Measurements from ENCODE around the gene PRKCH.
A peak's percentile ranks its signal among the peaks of the same experiment; 100 is the strongest.

The PRKCH gene

GRCh38 chr14:61510736-61511557, 189.6 kb downstream of the PRKCH start:
- H3K27ac ChIP-seq (ENCODE audit: low read depth, low read length), result no peak overlapping the region
- H3K36me3 ChIP-seq (ENCODE audit: insufficient read depth, low read length), result no peaks in the 10 kb centered on the region
- no peaks in the 10 kb centered on the region for H3K79me2 ChIP-seq (ENCODE audit: control insufficient read depth, insufficient read depth, low read length, unreplicated experiment)
- H2AFZ ChIP-seq (ENCODE audit: low read length, unreplicated experiment), result no peak overlapping the region
- H3K4me1 ChIP-seq (ENCODE audit: control insufficient read depth, insufficient read depth, low read length, unreplicated experiment), result peaks cover 38% of the 10 kb centered on the region
- no peaks in the 10 kb centered on the region for H3K27me3 ChIP-seq (ENCODE audit: insufficient read depth, low read length)
- no peak overlapping the region for H3K4me3 ChIP-seq (ENCODE audit: low read depth, low read length)

GRCh38 chr14:61511558-61511948, 190.2 kb downstream of the PRKCH start:
- peaks cover 44% of the 10 kb centered on the region for H3K4me1 ChIP-seq (ENCODE audit: control insufficient read depth, insufficient read depth, low read length, unreplicated experiment)
- H3K27me3 ChIP-seq (ENCODE audit: insufficient read depth, low read length), result no peaks in the 10 kb centered on the region
- H3K27ac ChIP-seq (ENCODE audit: low read depth, low read length), result peak overlapping the region; percentile 76
- no peak overlapping the region for H2AFZ ChIP-seq (ENCODE audit: low read length, unreplicated experiment)
- no peak overlapping the region for H3K4me3 ChIP-seq (ENCODE audit: low read depth, low read length)
- no peaks in the 10 kb centered on the region for H3K36me3 ChIP-seq (ENCODE audit: insufficient read depth, low read length)
- no peaks in the 10 kb centered on the region for H3K79me2 ChIP-seq (ENCODE audit: control insufficient read depth, insufficient read depth, low read length, unreplicated experiment)

- peak overlapping the region; percentile 76 for H3K27ac ChIP-seq (ENCODE audit: low read depth, low read length)
- H3K27me3 ChIP-seq (ENCODE audit: insufficient read depth, low read length), result no peaks in the 10 kb centered on the region
- no peaks in the 10 kb centered on the region for H3K36me3 ChIP-seq (ENCODE audit: insufficient read depth, low read length)
- H2AFZ ChIP-seq (ENCODE audit: low read length, unreplicated experiment), result no peak overlapping the region
- H3K79me2 ChIP-seq (ENCODE audit: control insufficient read depth, insufficient read depth, low read length, unreplicated experiment), result no peaks in the 10 kb centered on the region
- H3K4me1 ChIP-seq (ENCODE audit: control insufficient read depth, insufficient read depth, low read length, unreplicated experiment), result peaks cover 51% of the 10 kb centered on the region
- no peak overlapping the region for H3K4me3 ChIP-seq (ENCODE audit: low read depth, low read length)
These were observed 190.9 kb downstream of the PRKCH start for GRCh38 chr14:61512026-61512834.

GRCh38 chr14:61513986-61514830, 192.8 kb downstream of the PRKCH start:
- H3K27me3 ChIP-seq (ENCODE audit: insufficient read depth, low read length), result no peaks in the 10 kb centered on the region
- peak overlapping the region; percentile 21; the same call in 1 of the 2 replicates for H3K27ac ChIP-seq (ENCODE audit: low read depth, low read length)
- peaks cover 65% of the 10 kb centered on the region for H3K4me1 ChIP-seq (ENCODE audit: control insufficient read depth, insufficient read depth, low read length, unreplicated experiment)
- no peak overlapping the region for H3K4me3 ChIP-seq (ENCODE audit: low read depth, low read length)
- H3K36me3 ChIP-seq (ENCODE audit: insufficient read depth, low read length), result no peaks in the 10 kb centered on the region
- H2AFZ ChIP-seq (ENCODE audit: low read length, unreplicated experiment), result no peak overlapping the region
- H3K79me2 ChIP-seq (ENCODE audit: control insufficient read depth, insufficient read depth, low read length, unreplicated experiment), result no peaks in the 10 kb centered on the region

- no peaks in the 10 kb centered on the region for H3K79me2 ChIP-seq (ENCODE audit: control insufficient read depth, insufficient read depth, low read length, unreplicated experiment)
- H3K4me1 ChIP-seq (ENCODE audit: control insufficient read depth, insufficient read depth, low read length, unreplicated experiment), result peaks cover 71% of the 10 kb centered on the region
- H3K27me3 ChIP-seq (ENCODE audit: insufficient read depth, low read length), result no peaks in the 10 kb centered on the region
- H3K36me3 ChIP-seq (ENCODE audit: insufficient read depth, low read length), result no peaks in the 10 kb centered on the region
- H3K27ac ChIP-seq (ENCODE audit: low read depth, low read length), result no peak overlapping the region; the same call in 1 of the 2 replicates
- H3K4me3 ChIP-seq (ENCODE audit: low read depth, low read length), result no peak overlapping the region
- no peak overlapping the region for H2AFZ ChIP-seq (ENCODE audit: low read length, unreplicated experiment)
These were observed 193.5 kb downstream of the PRKCH start for GRCh38 chr14:61514927-61515326.

GRCh38 chr14:61515436-61516117, 194.2 kb downstream of the PRKCH start:
- Histone ChIP-seq H3K27me3 (ENCODE audit: insufficient read depth, low read length) (no peaks in the 10 kb centered on the region), H2AFZ (ENCODE audit: low read length, unreplicated experiment) (no peak overlapping the region), H3K4me3 (ENCODE audit: low read depth, low read length) (no peak overlapping the region), H3K36me3 (ENCODE audit: insufficient read depth, low read length) (no peaks in the 10 kb centered on the region), H3K27ac (ENCODE audit: low read depth, low read length) (peak overlapping the region; percentile 73), H3K79me2 (ENCODE audit: control insufficient read depth, insufficient read depth, low read length, unreplicated experiment) (no peaks in the 10 kb centered on the region), H3K4me1 (ENCODE audit: control insufficient read depth, insufficient read depth, low read length, unreplicated experiment) (peaks cover 73% of the 10 kb centered on the region)

- peaks cover 73% of the 10 kb centered on the region for H3K4me1 ChIP-seq (ENCODE audit: control insufficient read depth, insufficient read depth, low read length, unreplicated experiment)
These were observed 194.9 kb downstream of the PRKCH start for GRCh38 chr14:61516118-61516743.

GRCh38 chr14:61516964-61517653, 195.7 kb downstream of the PRKCH start:
- Histone ChIP-seq H3K4me3 (ENCODE audit: low read depth, low read length) (peak overlapping the region; percentile 19; the same call in 1 of the 2 replicates), H2AFZ (ENCODE audit: low read length, unreplicated experiment) (peak overlapping the region; percentile 2), H3K36me3 (ENCODE audit: insufficient read depth, low read length) (no peaks in the 10 kb centered on the region), H3K4me1 (ENCODE audit: control insufficient read depth, insufficient read depth, low read length, unreplicated experiment) (peaks cover 64% of the 10 kb centered on the region), H3K27me3 (ENCODE audit: insufficient read depth, low read length) (no peaks in the 10 kb centered on the region), H3K27ac (ENCODE audit: low read depth, low read length) (peak overlapping the region; percentile 73), H3K79me2 (ENCODE audit: control insufficient read depth, insufficient read depth, low read length, unreplicated experiment) (no peaks in the 10 kb centered on the region)

More at GRCh38 chr14:61516118-61516743, 194.9 kb downstream of the PRKCH start:
- Histone ChIP-seq H3K27ac (ENCODE audit: low read depth, low read length) (peak overlapping the region; percentile 73), H3K27me3 (ENCODE audit: insufficient read depth, low read length) (no peaks in the 10 kb centered on the region), H3K79me2 (ENCODE audit: control insufficient read depth, insufficient read depth, low read length, unreplicated experiment) (no peaks in the 10 kb centered on the region), H3K36me3 (ENCODE audit: insufficient read depth, low read length) (no peaks in the 10 kb centered on the region), H3K4me3 (ENCODE audit: low read depth, low read length) (no peak overlapping the region), H2AFZ (ENCODE audit: low read length, unreplicated experiment) (no peak overlapping the region)

GRCh38 chr14:61517911-61518384, 196.6 kb downstream of the PRKCH start:
- peak overlapping the region; percentile 19; the same call in 1 of the 2 replicates for H3K4me3 ChIP-seq (ENCODE audit: low read depth, low read length)
- peak overlapping the region; percentile 73 for H3K27ac ChIP-seq (ENCODE audit: low read depth, low read length)
- H3K4me1 ChIP-seq (ENCODE audit: control insufficient read depth, insufficient read depth, low read length, unreplicated experiment), result peaks cover 57% of the 10 kb centered on the region
- H3K36me3 ChIP-seq (ENCODE audit: insufficient read depth, low read length), result no peaks in the 10 kb centered on the region
- no peaks in the 10 kb centered on the region for H3K79me2 ChIP-seq (ENCODE audit: control insufficient read depth, insufficient read depth, low read length, unreplicated experiment)
- H2AFZ ChIP-seq (ENCODE audit: low read length, unreplicated experiment), result no peak overlapping the region
- H3K27me3 ChIP-seq (ENCODE audit: insufficient read depth, low read length), result no peaks in the 10 kb centered on the region
